B cell (primary cell): ENCODE measurements around the gene NKAIN2. TPM values are rescaled to one million over a fixed set of nuclear protein-coding genes. Genes with fewer than 3 reads are reported as not detected.

ENCODE experiments used
- ATAC-seq: fragments of 200-7000 bp; cut with Tn5 transposase; one replicate; pipeline ENCODE4 v1.10.0; 2021; ENCODE audit warnings: low read depth, mild to moderate bottlenecking, moderate number of reproducible peaks, moderate library complexity
- CTCF ChIA-PET: fragments of 350-600 bp; sonication (Branson Sonifier 250); formaldehyde crosslinking; loops from one replicate; lab custom pipeline; 2021; ENCODE audit warnings: antibody characterized with exemption, inconsistent platforms; lab: Charles Lee
- POLR2A ChIA-PET: fragments of 350-600 bp; sonication (Branson Sonifier 250); formaldehyde crosslinking; loops from one replicate; lab custom pipeline; 2021; ENCODE audit warnings: antibody characterized with exemption; lab: Charles Lee
- DNase-seq: peaks from one replicate; pipeline ENCODE4 v3.0.0; 2013
- H2AFZ ChIP-seq: 2 replicates; pipeline ENCODE4 v1.6.1; 2012; ENCODE audit warnings: mild to moderate bottlenecking, low read depth, low read length; ENCODE audit not compliant: insufficient read depth, poor library complexity, severe bottlenecking
- H3K27ac ChIP-seq, 2 donors: 1 replicate in 1 of 2; 2 replicates in 1 of 2; pipeline ENCODE4 v1.5.1; 2012 to 2013; ENCODE audit warnings: low read length in 2 of 2, mild to moderate bottlenecking in 2 of 2, moderate library complexity in 1 of 2
- H3K27me3 ChIP-seq, 4 experiments: fragments of 200-600 bp in 1 of 4; sonication (generic) in 1 of 4; replicated peaks in 1 of 4; 1 replicate in 2 of 4; 2 replicates in 2 of 4; pipeline versions ENCODE4 v1.6.1 to v1.7.0; 2013 to 2016; ENCODE audit warnings: low read length in 3 of 4, mild to moderate bottlenecking in 2 of 4, mixed read lengths in 1 of 4, moderate library complexity in 1 of 4; ENCODE audit not compliant: insufficient read depth in 4 of 4, control insufficient read depth in 3 of 4; ENCODE audit errors: control extremely low read depth in 1 of 4
- H3K36me3 ChIP-seq, 2 experiments: replicated peaks in 1 of 2; 1 replicate in 1 of 2; 2 replicates in 1 of 2; pipeline versions ENCODE4 v1.6.1 to v1.7.1; 2013; ENCODE audit warnings: low read length in 1 of 2; ENCODE audit not compliant: insufficient read depth in 2 of 2, control insufficient read depth in 1 of 2; ENCODE audit errors: control extremely low read depth in 1 of 2, extremely low read depth in 1 of 2
- H3K4me1 ChIP-seq, 2 donors: fragments of 200-600 bp in 1 of 2; sonication (generic) in 1 of 2; 1 replicate in 1 of 2; 2 replicates in 1 of 2; pipeline versions ENCODE4 v1.5.1 to v1.6.1; 2013 to 2017; ENCODE audit warnings: low read length in 2 of 2; ENCODE audit not compliant: control insufficient read depth in 2 of 2, insufficient read depth in 2 of 2
- H3K4me2 ChIP-seq: replicated peaks from 2 replicates; pipeline ENCODE3; 2012; ENCODE audit warnings: mild to moderate bottlenecking, low read depth, low read length; ENCODE audit not compliant: poor library complexity, severe bottlenecking
- H3K4me3 ChIP-seq, 5 experiments: fragments of 200-600 bp in 1 of 5; sonication (generic) in 1 of 5; 1 replicate in 3 of 5; 2 replicates in 2 of 5; pipeline versions ENCODE4 v1.5.1 to v1.7.0; 2011 to 2016; ENCODE audit warnings: low read length in 4 of 5, mild to moderate bottlenecking in 4 of 5, low read depth in 2 of 5, control low read depth in 1 of 5, moderate library complexity in 1 of 5; ENCODE audit not compliant: insufficient read depth in 1 of 5; ENCODE audit errors: control extremely low read depth in 1 of 5, extremely low read depth in 1 of 5
- H3K79me2 ChIP-seq: fragments of 200-600 bp; sonication (generic); one replicate; pipeline ENCODE4 v1.6.0; 2016; ENCODE audit warnings: low read length; ENCODE audit not compliant: control insufficient read depth, insufficient read depth
- H3K9ac ChIP-seq: fragments of 200-600 bp; sonication (generic); 2 replicates; pipeline ENCODE4 v1.6.1; 2017; ENCODE audit warnings: mild to moderate bottlenecking, low read length, moderate library complexity
- H3K9me3 ChIP-seq, 3 donors: one replicate each; pipeline versions ENCODE4 v1.6.1 to v1.7.1; 2013; ENCODE audit warnings: low read length in 2 of 3; ENCODE audit not compliant: control insufficient read depth in 2 of 3, insufficient read depth in 1 of 3; ENCODE audit errors: control extremely low read depth in 1 of 3
- H4K20me1 ChIP-seq: 2 replicates; pipeline ENCODE4 v1.6.0; 2012; ENCODE audit warnings: mild to moderate bottlenecking, low read length; ENCODE audit not compliant: insufficient read depth, control insufficient read depth, poor library complexity, severe bottlenecking
- H3K27ac Mint-ChIP-seq: one replicate; pipeline ENCODE4 v1.8.0; 2021; ENCODE audit warnings: mixed read lengths
- H3K27me3 Mint-ChIP-seq: one replicate; pipeline ENCODE4 v1.8.0; 2021; ENCODE audit warnings: mixed read lengths
- H3K4me1 Mint-ChIP-seq: one replicate; pipeline ENCODE4 v1.8.0; 2021; ENCODE audit warnings: mixed read lengths
- H3K4me3 Mint-ChIP-seq: one replicate; pipeline ENCODE4 v1.8.0; 2021; ENCODE audit warnings: mixed read lengths
- H3K9me3 Mint-ChIP-seq: one replicate; pipeline ENCODE4 v1.8.0; 2022; ENCODE audit warnings: mixed read lengths; ENCODE audit not compliant: insufficient read depth
- EZH2 ChIP-seq: IDR thresholded peaks from 2 replicates; pipeline ENCODE4 v1.6.1; 2012; ENCODE audit warnings: borderline replicate concordance, low read depth, mild to moderate bottlenecking, moderate library complexity, low read length; ENCODE audit not compliant: insufficient read depth, poor library complexity, severe bottlenecking
- WGBS: methylation state at CpG from one replicate; pipeline ENCODE4 v1.1.5; 2013; ENCODE audit warnings: missing lambda C conversion rate; ENCODE audit not compliant: insufficient coverage; 5-methylcytosine and 5-hydroxymethylcytosine counted together
- intact Hi-C: fragments of 100-400 bp; cut with micrococcal nuclease; formaldehyde crosslinking; loops from one replicate; pipeline ENCODE4 v1.10.0; 2022
- polyA plus RNA-seq: library from polyadenylated mRNA; depleted of rRNA; stranded (reverse); fragments of >200 nt; gene quantifications from 2 replicates; pipeline ENCODE4 v1.2.3, GENCODE V29; 2012
- total RNA-seq, 2 donors: library from RNA; stranded (reverse); fragments of 120-200 nt in 1 of 2; gene quantifications; 1 replicate in 1 of 2; 2 replicates in 1 of 2; pipeline versions ENCODE4 v1.2.3 to v1.2.4, GENCODE V29; 2013 to 2022
- TF ChIP-seq, protein P1 (sequence below): fragments of 200-600 bp; IDR thresholded peaks from one replicate; pipeline ENCODE4 v1.8.0; 2022; ENCODE audit warnings: antibody characterized with exemption, mild to moderate bottlenecking

The NKAIN2 gene
- total and polyA plus RNA-seq, 2 donors (not counting 1 experiment from before 2014, with no cell fraction given), result not detected

- no peaks in the 10 kb centered on the region for H3K36me3 ChIP-seq
- no peaks in the 10 kb centered on the region for H3K9me3 Mint-ChIP-seq
- H4K20me1 ChIP-seq, result no peaks in the 10 kb centered on the region
- CTCF ChIA-PET, result no interaction called here
- ATAC-seq (no peak), DNase-seq (no peak)
- H3K27me3 Mint-ChIP-seq, result no peaks in the 10 kb centered on the region
- no peak overlapping the region for H2AFZ ChIP-seq
- no peaks in the 10 kb centered on the region for H3K4me1 ChIP-seq
- no peak overlapping the region for H3K27ac ChIP-seq
- no peaks in the 10 kb centered on the region for H3K79me2 ChIP-seq
- no peak for TF ChIP-seq EZH2
- TF ChIP-seq, protein P1, sequence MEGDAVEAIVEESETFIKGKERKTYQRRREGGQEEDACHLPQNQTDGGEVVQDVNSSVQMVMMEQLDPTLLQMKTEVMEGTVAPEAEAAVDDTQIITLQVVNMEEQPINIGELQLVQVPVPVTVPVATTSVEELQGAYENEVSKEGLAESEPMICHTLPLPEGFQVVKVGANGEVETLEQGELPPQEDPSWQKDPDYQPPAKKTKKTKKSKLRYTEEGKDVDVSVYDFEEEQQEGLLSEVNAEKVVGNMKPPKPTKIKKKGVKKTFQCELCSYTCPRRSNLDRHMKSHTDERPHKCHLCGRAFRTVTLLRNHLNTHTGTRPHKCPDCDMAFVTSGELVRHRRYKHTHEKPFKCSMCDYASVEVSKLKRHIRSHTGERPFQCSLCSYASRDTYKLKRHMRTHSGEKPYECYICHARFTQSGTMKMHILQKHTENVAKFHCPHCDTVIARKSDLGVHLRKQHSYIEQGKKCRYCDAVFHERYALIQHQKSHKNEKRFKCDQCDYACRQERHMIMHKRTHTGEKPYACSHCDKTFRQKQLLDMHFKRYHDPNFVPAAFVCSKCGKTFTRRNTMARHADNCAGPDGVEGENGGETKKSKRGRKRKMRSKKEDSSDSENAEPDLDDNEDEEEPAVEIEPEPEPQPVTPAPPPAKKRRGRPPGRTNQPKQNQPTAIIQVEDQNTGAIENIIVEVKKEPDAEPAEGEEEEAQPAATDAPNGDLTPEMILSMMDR, result no peak
- H3K9me3 ChIP-seq, result peaks cover 0 to 6% (median 0%) of the 10 kb centered on the region in 3 donors
- H3K27ac Mint-ChIP-seq, result no peak overlapping the region
- H3K9ac ChIP-seq, result no peak overlapping the region
- no peak overlapping the region for H3K4me2 ChIP-seq
- H3K4me3 ChIP-seq, result no peak overlapping the region
- no peaks in the 10 kb centered on the region for H3K27me3 ChIP-seq
- no CpG with 5 or more reads among the region's 2 CpGs for WGBS
- intact Hi-C loops, result no loop called here
- H3K4me1 Mint-ChIP-seq, result no peaks in the 10 kb centered on the region
- POLR2A ChIA-PET, result no interaction called here
- H3K4me3 Mint-ChIP-seq, result no peak overlapping the region
Observed at GRCh38 chr6:124303971-124304370, 500.3 kb downstream of the NKAIN2 start.

- H3K9ac ChIP-seq, result no peak overlapping the region
- CTCF ChIA-PET, result interaction anchor here (0.7 kb wide), 1 partner anchor 9 kb away, joined by 3 read pairs; no protein-coding TSS in a partner anchor
- no peaks in the 10 kb centered on the region for H4K20me1 ChIP-seq
- Mint-ChIP-seq H3K4me3 (no peak overlapping the region), H3K9me3 (peaks cover 2% of the 10 kb centered on the region), H3K27me3 (no peaks in the 10 kb centered on the region), H3K27ac (no peak overlapping the region), H3K4me1 (no peaks in the 10 kb centered on the region)
- H3K4me1 ChIP-seq, result no peaks in the 10 kb centered on the region
- no peak overlapping the region for H3K4me2 ChIP-seq
- DNase-seq (no peak), ATAC-seq (no peak)
- H3K79me2 ChIP-seq, result no peaks in the 10 kb centered on the region
- no peaks in the 10 kb centered on the region for H3K27me3 ChIP-seq
- H3K4me3 ChIP-seq, result no peak overlapping the region
- POLR2A ChIA-PET, result no interaction called here
- H2AFZ ChIP-seq, result no peak overlapping the region
- no peaks in the 10 kb centered on the region for H3K36me3 ChIP-seq
- WGBS, result no CpG with 5 or more reads among the region's 1 CpG
- H3K27ac ChIP-seq, result no peak overlapping the region
- TF ChIP-seq, protein P1, result no peak
- TF ChIP-seq EZH2, result no peak
- intact Hi-C loops, result no loop called here
- H3K9me3 ChIP-seq, result no peaks in the 10 kb centered on the region
Observed at GRCh38 chr6:124310139-124310538, 506.5 kb downstream of the NKAIN2 start.
